Esophagus squamous epithelium (tissue), 5 donors: Measurements from ENCODE around the gene FETUB. TPM values are rescaled to one million over a fixed set of nuclear protein-coding genes. Genes with fewer than 3 reads are reported as not detected.
A peak's percentile ranks its signal among the peaks of the same experiment; 100 is the strongest.

ENCODE experiments used
- DNase-seq: peaks from one replicate; lab custom pipeline; 2025; lab: John Stamatoyannopoulos, UW
- H3K27ac ChIP-seq, 4 donors: fragments of 200-600 bp; sonication (generic); one replicate each; pipeline ENCODE4 v1.5.1; 2016 to 2019; ENCODE audit warnings: mild to moderate bottlenecking in 1 of 4
- H3K27me3 ChIP-seq, 4 donors: fragments of 200-600 bp; sonication (generic); 1 replicate in 3 of 4; 2 replicates in 1 of 4; pipeline versions ENCODE4 v1.5.1 to v1.6.0; 2017 to 2021; ENCODE audit warnings: antibody characterized with exemption in 1 of 4
- H3K36me3 ChIP-seq, 3 donors: fragments of 200-600 bp; sonication (generic); one replicate each; pipeline ENCODE4 v1.5.1; 2016 to 2019
- H3K4me1 ChIP-seq, 3 donors: fragments of 200-600 bp; sonication (generic); one replicate each; pipeline ENCODE4 v1.5.1; 2017 to 2019
- H3K4me3 ChIP-seq, 4 donors: fragments of 200-600 bp; sonication (generic); 1 replicate in 3 of 4; 2 replicates in 1 of 4; pipeline ENCODE4 v1.5.1; 2016 to 2019; ENCODE audit warnings: mild to moderate bottlenecking in 2 of 4, moderate library complexity in 1 of 4
- H3K9me3 ChIP-seq, 3 donors: fragments of 200-600 bp; sonication (generic); one replicate each; pipeline ENCODE4 v1.5.1; 2016 to 2019
- CTCF ChIP-seq, 6 experiments: fragments of 450-650 bp in 4 of 6; fragments of 200-600 bp in 2 of 6; sonication (generic) in 2 of 6; IDR thresholded peaks; one replicate each; pipeline ENCODE4 v1.5.1; 2016 to 2019; ENCODE audit warnings: antibody characterized with exemption in 6 of 6, mild to moderate bottlenecking in 4 of 6, moderate library complexity in 4 of 6
- POLR2A ChIP-seq, 4 donors: fragments of 450-650 bp; IDR thresholded peaks; one replicate each; pipeline ENCODE4 v1.6.1; 2017; ENCODE audit warnings: antibody characterized with exemption in 4 of 4, mild to moderate bottlenecking in 4 of 4, moderate library complexity in 3 of 4
- WGBS, 2 donors: methylation state at CpG; one replicate each; pipeline ENCODE4 v1.1.5; 2018; 5-methylcytosine and 5-hydroxymethylcytosine counted together
- intact Hi-C: fragments of 100-400 bp; cut with DNase I; formaldehyde crosslinking; loops from one replicate; pipeline ENCODE4 v1.15.0; 2022
- total RNA-seq, 4 donors: library from RNA; depleted of rRNA; stranded (reverse); fragments of >200 nt; gene quantifications; one replicate each; pipeline ENCODE4 v1.1.0, GENCODE V29; 2016
- donor health status: DM: yes; HTN: yes; CAD: no.

FETUB gene, protein sequence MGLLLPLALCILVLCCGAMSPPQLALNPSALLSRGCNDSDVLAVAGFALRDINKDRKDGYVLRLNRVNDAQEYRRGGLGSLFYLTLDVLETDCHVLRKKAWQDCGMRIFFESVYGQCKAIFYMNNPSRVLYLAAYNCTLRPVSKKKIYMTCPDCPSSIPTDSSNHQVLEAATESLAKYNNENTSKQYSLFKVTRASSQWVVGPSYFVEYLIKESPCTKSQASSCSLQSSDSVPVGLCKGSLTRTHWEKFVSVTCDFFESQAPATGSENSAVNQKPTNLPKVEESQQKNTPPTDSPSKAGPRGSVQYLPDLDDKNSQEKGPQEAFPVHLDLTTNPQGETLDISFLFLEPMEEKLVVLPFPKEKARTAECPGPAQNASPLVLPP
- total RNA-seq: 10 to 100 TPM in 1 of 4 donors, 1 to 10 TPM in 1, under 1 TPM in 2; 0.26 to 23.3 (median 5.0) TPM

GRCh38 chr3:186639778-186640472 lies at the start of gene FETUB:
Gene FETUB, plus strand, starts transcription at chr3:186640399. Its CDS starts 62 bp downstream, at chr3:186640461.
- TF ChIP-seq CTCF (IDR thresholded peaks at IDR 0.05) (no peak), POLR2A (IDR thresholded peaks at IDR 0.05) (no peak)
- H3K4me3 ChIP-seq: no peak within 1 kb of the TSS
- H3K27ac ChIP-seq: peak within 1 kb of the TSS; percentile 62 to 86 (median 72)
- no peaks in the 10 kb centered on the region for H3K9me3 ChIP-seq
- H3K36me3 ChIP-seq: no peaks in the 10 kb centered on the region
- peaks cover 0 to 10% (median 0%) of the 10 kb centered on the region in 4 donors for H3K27me3 ChIP-seq
- no peak for DNase-seq
- H3K4me1 ChIP-seq: peaks cover 16 to 87% (median 25%) of the 10 kb centered on the region in 3 donors
- intact Hi-C loops: no loop called here
- 19 to 29% methylated on average over 1 of the region's 1 CpG for WGBS, 2 donors

GRCh38 chr3:186590580-186591295 lies 49.5 kb upstream of the FETUB start:
- Histone ChIP-seq H3K9me3 (no peaks in the 10 kb centered on the region), H3K36me3 (peaks cover 0 to 12% (median 0%) of the 10 kb centered on the region in 3 donors), H3K27me3 (no peaks in the 10 kb centered on the region), H3K27ac (no peak overlapping the region), H3K4me1 (peaks cover 0 to 23% (median 5%) of the 10 kb centered on the region in 3 donors), H3K4me3 (no peak overlapping the region)
- no peak for DNase-seq
- 76 to 78% methylated on average over 7 of the region's 7 CpGs for WGBS, 2 donors
- intact Hi-C loops: no loop called here
- TF ChIP-seq POLR2A (IDR thresholded peaks at IDR 0.05) (no peak), CTCF (IDR thresholded peaks at IDR 0.05) (no peak)

- no peaks in the 10 kb centered on the region for H3K27me3 ChIP-seq
- peaks cover 0 to 23% (median 5%) of the 10 kb centered on the region in 3 donors for H3K4me1 ChIP-seq
- no peak overlapping the region for H3K27ac ChIP-seq
- 89 to 97% methylated on average over 4 of the region's 4 CpGs for WGBS, 2 donors
- intact Hi-C loops: no loop called here
- no peak for DNase-seq
- H3K36me3 ChIP-seq: no peaks in the 10 kb centered on the region
- H3K4me3 ChIP-seq: no peak overlapping the region
- no peaks in the 10 kb centered on the region for H3K9me3 ChIP-seq
- no peak for TF ChIP-seq POLR2A (IDR thresholded peaks at IDR 0.05)
- no peak for TF ChIP-seq CTCF (IDR thresholded peaks at IDR 0.05)
Measured at GRCh38 chr3:186592682-186593081, 47.5 kb upstream of the FETUB start.

DNA sequence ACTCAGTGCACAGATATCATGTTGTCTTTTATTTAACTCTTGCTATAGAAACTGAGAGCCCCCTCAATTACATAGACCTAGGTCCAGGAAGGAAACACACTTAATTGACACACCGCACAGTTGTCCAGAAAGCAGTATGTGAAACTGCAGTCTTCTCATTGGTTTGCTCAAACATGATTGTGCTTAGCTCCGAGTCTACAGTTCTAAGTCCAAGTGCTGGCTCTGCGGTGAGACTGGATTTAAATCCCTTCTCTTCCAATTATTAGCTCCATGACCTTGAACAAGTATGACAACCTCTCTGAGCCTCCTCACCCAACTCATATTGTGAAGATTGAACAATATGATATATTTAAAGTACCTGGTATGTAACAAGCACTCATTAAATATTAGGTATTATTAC lies 46.3 kb upstream of the FETUB start:
- Histone ChIP-seq H3K27me3 (no peaks in the 10 kb centered on the region), H3K4me3 (no peak overlapping the region), H3K36me3 (no peaks in the 10 kb centered on the region), H3K27ac (no peak overlapping the region), H3K4me1 (peaks cover 0 to 15% (median 5%) of the 10 kb centered on the region in 3 donors), H3K9me3 (no peaks in the 10 kb centered on the region)
- no peak for DNase-seq
- intact Hi-C loops: no loop called here
- 75 to 90% methylated on average over 3 of the region's 3 CpGs for WGBS, 2 donors
- TF ChIP-seq POLR2A (IDR thresholded peaks at IDR 0.05) (no peak), CTCF (IDR thresholded peaks at IDR 0.05) (no peak)
